Heart right ventricle (tissue), 16 donors: Measurements from ENCODE around the gene HSPBAP1. TPM values are rescaled to one million over a fixed set of nuclear protein-coding genes. Genes with fewer than 3 reads are reported as not detected.

Experiments
- ATAC-seq, 8 donors: fragments of 200-7000 bp; cut with Tn5 transposase; one replicate each; pipeline ENCODE4 v1.9.1; 2020; ENCODE audit warnings: mild to moderate bottlenecking in 8 of 8, moderate library complexity in 8 of 8, moderate number of reproducible peaks in 1 of 8
- DNase-seq, 2 donors: peaks; one replicate each; pipeline ENCODE4 v3.0.0-alpha.2; 2020
- H3K27ac ChIP-seq, 10 donors: fragments of 200-600 bp; sonication (generic) in 2 of 10; one replicate each; pipeline versions ENCODE4 v1.5.0 to v1.8.0; 2020 to 2022; ENCODE audit warnings: mild to moderate bottlenecking in 3 of 10
- H3K27me3 ChIP-seq, 7 donors: fragments of 200-600 bp; one replicate each; pipeline ENCODE4 v1.8.0; 2021 to 2022; ENCODE audit warnings: mild to moderate bottlenecking in 2 of 7
- H3K36me3 ChIP-seq, 9 donors: fragments of 200-600 bp; sonication (generic) in 1 of 9; one replicate each; pipeline versions ENCODE4 v1.5.0 to v1.8.0; 2020 to 2022; ENCODE audit warnings: mild to moderate bottlenecking in 2 of 9
- H3K4me1 ChIP-seq, 9 donors: fragments of 200-600 bp; sonication (generic) in 1 of 9; one replicate each; pipeline versions ENCODE4 v1.5.0 to v1.8.0; 2020 to 2022; ENCODE audit warnings: mild to moderate bottlenecking in 4 of 9
- H3K4me3 ChIP-seq, 10 donors: fragments of 200-600 bp; sonication (generic) in 2 of 10; one replicate each; pipeline versions ENCODE4 v1.5.0 to v1.8.0; 2020 to 2022; ENCODE audit warnings: mild to moderate bottlenecking in 7 of 10, moderate library complexity in 2 of 10
- H3K9me3 ChIP-seq, 11 donors: fragments of 200-600 bp in 10 of 11; sonication (generic) in 2 of 11; one replicate each; pipeline versions ENCODE4 v1.5.0 to v1.8.0; 2013 to 2022; ENCODE audit warnings: mild to moderate bottlenecking in 2 of 11, control low read depth in 1 of 11, moderate library complexity in 1 of 11
- CTCF ChIP-seq, 9 donors: fragments of 200-600 bp; sonication (generic) in 2 of 9; IDR thresholded peaks; one replicate each; pipeline versions ENCODE4 v1.5.0 to v1.8.0; 2021 to 2022; ENCODE audit warnings: antibody characterized with exemption in 9 of 9, mild to moderate bottlenecking in 5 of 9, moderate library complexity in 1 of 9
- WGBS, 2 donors: extraction: QIAGEN DNeasy Blood & Tissue Kit; methylation state at CpG; one replicate each; pipeline ENCODE4 v1.1.7; 2013; ENCODE audit warnings: inconsistent platforms in 1 of 2; 5-methylcytosine and 5-hydroxymethylcytosine counted together
- intact Hi-C, 10 donors: fragments of 100-400 bp; cut with DNase I; formaldehyde crosslinking; loops; one replicate each; pipeline versions ENCODE4 v1.11.1 to v1.14.2; 2022
- long read RNA-seq, 3 donors: library from polyadenylated mRNA; unstranded; transcript quantifications; one replicate each; pipeline ENCODE4 v2.0.0, GENCODE V29; 2020 to 2021
- polyA plus RNA-seq, 2 donors: library from polyadenylated mRNA; stranded (reverse); fragments of 200-250 nt; gene quantifications; one replicate each; pipeline ENCODE4 v1.2.3, GENCODE V29; 2013
- total RNA-seq, 10 donors: library from RNA; stranded (reverse); fragmentation: NEBNext Ultra II Directional in 3 of 10; extraction: Animal tissue kit (Norgen Biotek cat#: 25700) in 3 of 10; gene quantifications; one replicate each; pipeline versions ENCODE4 v1.2.1 to v1.2.4, GENCODE V29; 2021 to 2023
- donor health status: Arrhythmogenic right ventricular cardiomyopathy.
- donor health status: ischemic (EF 13 %, LVEDD 7.1; RV severe dilation, severe dysfunction).
- donor health status: healthy with polysubstance abuse.
- donor health status: DM: no; HTN: yes; CAD: no.
- donor health status: DM: no; HTN: no; CAD: no.
- donor health status: ischemic (EF 25% LVEDD 6.9; RV normal size, moderate dysfunction).
- donor health status: ischemic (EF 25% LVEDD 5.7; RV mildly dilated, moderate dysfunction).
- donor health status: healthy.
- donor health status: DM: yes; HTN: yes; CAD: no.
- donor health status: Ischemic cardiomyopathy.
- donor health status: ischemic (EF 35%, LVEDD 5.7; RV mildly dilated, moderate dysfunction).
- donor health status: nonischemic (EF 11% LVEDD 7.7; RV severe dilation, severe dysfunction).
- donor health status: DM: yes; HTN: yes; CAD: no.
- donor health status: PGD.
- donor health status: ischemic (EF 29% LVEDD 5.4; RV normal size, mild dysfunction).
- donor health status: nonischemic (EF 23%, LVEDD 6.1; RV moderate dilation, normal function).

The HSPBAP1 gene
- total RNA-seq (1 to 10 TPM; 2.7 to 6.8 (median 4.0) TPM), polyA plus RNA-seq (10 to 100 TPM in 1 of 2 donors, 1 to 10 TPM in 1; 3.6 to 18.5 TPM)
- long read RNA-seq, donor 1, transcript HSPBAP1-201 (8 exons, 1,953 nt) = major isoform, 6 of 6 reads
- long read RNA-seq, donor 1, partial matches to known transcripts = 0 of 6 reads
- long read RNA-seq, donor 1, other reads (novel, unspliced or antisense) = 0 of 6 reads
- long read RNA-seq, donor 2, partial matches to known transcripts = 0 of 4 reads
- long read RNA-seq, donor 2, other reads (novel, unspliced or antisense) = 4 of 4 reads
- long read RNA-seq, donor 3, transcript HSPBAP1-201 (8 exons, 1,953 nt) = major isoform, 12 of 14 reads
- long read RNA-seq, donor 3, partial matches to known transcripts = 0 of 14 reads
- long read RNA-seq, donor 3, other reads (novel, unspliced or antisense) = 2 of 14 reads

GRCh38 chr3:122793568-122794416, at the start of gene HSPBAP1:
HSPBAP1 (minus strand) TSS chr3:122793831; CDS start chr3:122793680, 151 bp downstream.
- WGBS, 2 donors = 0% methylated on average over 46 of the region's 46 CpGs

GRCh38 chr3:122835590-122835989, 42.0 kb upstream of the HSPBAP1 start:
- Histone ChIP-seq H3K27me3 (no peaks in the 10 kb centered on the region), H3K36me3 (peaks cover 0 to 35% (median 6%) of the 10 kb centered on the region in 9 donors), H3K9me3 (peaks cover 0 to 4% (median 0%) of the 10 kb centered on the region in 11 donors), H3K4me3 (no peak overlapping the region), H3K4me1 (no peaks in the 10 kb centered on the region), H3K27ac (no peak overlapping the region)
- intact Hi-C loops = no loop called here
- no peak for DNase-seq
- no peak for TF ChIP-seq CTCF (IDR thresholded peaks at IDR 0.05)
- ATAC-seq = no peak
- WGBS, 2 donors = 90 to 96% methylated on average over 2 of the region's 2 CpGs

More at GRCh38 chr3:122793568-122794416, at the start of gene HSPBAP1:
- Histone ChIP-seq H3K4me1 (peaks cover 0 to 63% (median 19%) of the 10 kb centered on the region in 9 donors), H3K27ac (peak within 1 kb of the TSS; percentile 83 to 98 (median 95)), H3K36me3 (no peaks in the 10 kb centered on the region), H3K9me3 (no peaks in the 10 kb centered on the region), H3K27me3 (no peaks in the 10 kb centered on the region), H3K4me3 (peak within 1 kb of the TSS; percentile 47 to 96 (median 84))
- ATAC-seq (peak; percentile 76 to 95 (median 88)), DNase-seq (peak; percentile 91 to 94)
- intact Hi-C loops = loop anchor here in 2 of 10 donors (5.0 to 10.0 kb wide), 2 partner anchors 399 to 1246 kb away; partner anchors contain the start of gene POLQ (in 1 of the 2)
- TF ChIP-seq CTCF (IDR thresholded peaks at IDR 0.05) = no peak

- Histone ChIP-seq H3K4me3 (no peak overlapping the region), H3K4me1 (peaks cover 0 to 6% (median 0%) of the 10 kb centered on the region in 9 donors), H3K27ac (peak overlapping the region in 1 of 10 donors; percentile 8), H3K27me3 (no peaks in the 10 kb centered on the region), H3K36me3 (peaks cover 0 to 59% (median 3%) of the 10 kb centered on the region in 9 donors), H3K9me3 (no peaks in the 10 kb centered on the region)
- ATAC-seq (no peak), DNase-seq (no peak)
- WGBS, 2 donors = 94 to 95% methylated on average over 4 of the region's 4 CpGs
- intact Hi-C loops = no loop called here
- no peak for TF ChIP-seq CTCF (IDR thresholded peaks at IDR 0.05)
Observed at GRCh38 chr3:122828281-122828680, 34.6 kb upstream of the HSPBAP1 start.

- intact Hi-C loops = no loop called here
- WGBS, 2 donors = 100% methylated on average over 1 of the region's 1 CpG
- TF ChIP-seq CTCF (IDR thresholded peaks at IDR 0.05) = no peak
- H3K4me3 ChIP-seq = no peak overlapping the region
- no peak for DNase-seq
- no peak for ATAC-seq
- H3K27ac ChIP-seq = peak overlapping the region in 1 of 10 donors; percentile 66
- no peaks in the 10 kb centered on the region for H3K9me3 ChIP-seq
- H3K36me3 ChIP-seq = peaks cover 0 to 59% (median 0%) of the 10 kb centered on the region in 9 donors
- no peaks in the 10 kb centered on the region for H3K27me3 ChIP-seq
- peaks cover 0 to 6% (median 0%) of the 10 kb centered on the region in 9 donors for H3K4me1 ChIP-seq
Observed at GRCh38 chr3:122826278-122826677, 32.6 kb upstream of the HSPBAP1 start.
